NCI-H748 treated with DMSO at 0.1 percent for 48 hours (cell line): ENCODE results near the gene CABP2.
"Not testable (repeated sequence)": the region's sequence is repeated elsewhere in the genome, so short reads cannot be mapped to it uniquely, and the experiment has no call there.

Experiments
- DNase-seq: peaks from one replicate; lab custom pipeline; 2025; lab: John Stamatoyannopoulos, UW

The CABP2 gene

GRCh38 chr11:67476692-67477091 lies 46.6 kb downstream of the CABP2 start:
- DNase-seq, result not testable (repeated sequence)

- no peak for DNase-seq
Measured at GRCh38 chr11:67472882-67473281, 50.4 kb downstream of the CABP2 start.

- no peak for DNase-seq
Measured at GRCh38 chr11:67470337-67471002, 52.8 kb downstream of the CABP2 start.

- no peak for DNase-seq
Measured at GRCh38 chr11:67469508-67469811, 53.8 kb downstream of the CABP2 start.
